GM12865 (cell line): ENCODE results near the gene PPM1H.

ENCODE experiments used
- DNase-seq: peaks from one replicate; pipeline ENCODE4 v3.0.0; 2010; ENCODE audit warnings: low read depth
- H3K4me3 ChIP-seq: 2 replicates; pipeline ENCODE4 v1.5.1; 2011; ENCODE audit warnings: mild to moderate bottlenecking, low read depth, low read length, control low read depth
- TF ChIP-seq, protein P1 (sequence below): IDR thresholded peaks from 2 replicates; pipeline ENCODE4 v1.5.1; 2011; ENCODE audit warnings: low read length, control low read depth, low read depth, inconsistent platforms; ENCODE audit not compliant: insufficient read depth; ENCODE audit errors: missing control alignments

PPM1H gene

DNA sequence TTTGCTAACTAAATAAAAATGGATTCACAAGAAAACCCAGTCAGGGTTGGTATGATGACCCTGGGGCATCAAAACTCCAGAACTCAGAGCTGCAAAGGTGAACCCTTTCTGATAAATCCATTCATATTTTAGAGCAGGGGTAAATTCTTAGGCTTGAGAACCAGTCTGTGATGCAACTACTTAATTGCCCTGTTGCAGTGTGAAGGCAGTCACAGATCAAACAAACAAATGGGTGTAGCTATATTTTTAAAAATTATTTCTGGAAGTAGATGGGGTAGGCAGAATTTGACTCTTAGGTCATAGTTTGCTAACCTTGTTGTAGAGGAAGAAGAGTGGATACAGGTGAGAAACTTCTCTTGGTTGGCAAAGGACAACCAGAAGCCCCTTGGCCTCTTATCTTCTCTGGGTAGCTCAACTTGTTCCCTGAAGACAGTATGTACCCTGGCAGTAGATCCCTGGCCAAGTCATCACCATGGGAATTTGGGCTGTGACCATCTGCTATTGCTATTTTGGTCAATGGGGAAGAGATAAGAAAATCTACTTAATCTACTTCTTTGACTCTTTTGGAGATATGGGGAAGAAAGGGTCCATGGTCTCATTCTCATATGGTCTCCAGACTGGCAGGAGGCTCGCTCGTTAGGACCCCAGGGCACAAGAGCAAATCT lies 216.1 kb downstream of the PPM1H start:
- DNase-seq = no peak
- TF ChIP-seq, protein P1, sequence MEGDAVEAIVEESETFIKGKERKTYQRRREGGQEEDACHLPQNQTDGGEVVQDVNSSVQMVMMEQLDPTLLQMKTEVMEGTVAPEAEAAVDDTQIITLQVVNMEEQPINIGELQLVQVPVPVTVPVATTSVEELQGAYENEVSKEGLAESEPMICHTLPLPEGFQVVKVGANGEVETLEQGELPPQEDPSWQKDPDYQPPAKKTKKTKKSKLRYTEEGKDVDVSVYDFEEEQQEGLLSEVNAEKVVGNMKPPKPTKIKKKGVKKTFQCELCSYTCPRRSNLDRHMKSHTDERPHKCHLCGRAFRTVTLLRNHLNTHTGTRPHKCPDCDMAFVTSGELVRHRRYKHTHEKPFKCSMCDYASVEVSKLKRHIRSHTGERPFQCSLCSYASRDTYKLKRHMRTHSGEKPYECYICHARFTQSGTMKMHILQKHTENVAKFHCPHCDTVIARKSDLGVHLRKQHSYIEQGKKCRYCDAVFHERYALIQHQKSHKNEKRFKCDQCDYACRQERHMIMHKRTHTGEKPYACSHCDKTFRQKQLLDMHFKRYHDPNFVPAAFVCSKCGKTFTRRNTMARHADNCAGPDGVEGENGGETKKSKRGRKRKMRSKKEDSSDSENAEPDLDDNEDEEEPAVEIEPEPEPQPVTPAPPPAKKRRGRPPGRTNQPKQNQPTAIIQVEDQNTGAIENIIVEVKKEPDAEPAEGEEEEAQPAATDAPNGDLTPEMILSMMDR = no peak

DNA sequence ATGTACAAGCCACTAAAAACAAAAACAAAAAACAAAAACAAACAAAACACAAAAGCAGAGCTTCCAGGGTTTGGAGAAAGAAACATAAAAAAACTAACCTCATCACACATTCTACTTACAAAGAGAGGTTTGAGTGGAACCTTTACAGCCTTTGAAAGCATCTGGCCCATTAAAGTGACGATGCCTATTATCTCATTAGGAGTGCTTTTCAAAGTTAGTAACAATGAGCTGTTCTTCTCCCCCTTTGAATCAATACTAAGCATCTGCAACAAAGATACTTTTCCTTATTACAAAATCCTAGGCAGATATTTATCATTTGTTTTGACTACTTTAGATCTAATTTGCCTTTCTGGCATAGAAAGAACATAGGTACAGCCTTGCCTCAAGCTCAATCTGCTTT lies 217.3 kb downstream of the PPM1H start:
- H3K4me3 ChIP-seq = no peak overlapping the region
- TF ChIP-seq, protein P1 = no peak
- no peak for DNase-seq

More for the DNA sequence above, 216.1 kb downstream of the PPM1H start:
- H3K4me3 ChIP-seq = no peak overlapping the region

DNA sequence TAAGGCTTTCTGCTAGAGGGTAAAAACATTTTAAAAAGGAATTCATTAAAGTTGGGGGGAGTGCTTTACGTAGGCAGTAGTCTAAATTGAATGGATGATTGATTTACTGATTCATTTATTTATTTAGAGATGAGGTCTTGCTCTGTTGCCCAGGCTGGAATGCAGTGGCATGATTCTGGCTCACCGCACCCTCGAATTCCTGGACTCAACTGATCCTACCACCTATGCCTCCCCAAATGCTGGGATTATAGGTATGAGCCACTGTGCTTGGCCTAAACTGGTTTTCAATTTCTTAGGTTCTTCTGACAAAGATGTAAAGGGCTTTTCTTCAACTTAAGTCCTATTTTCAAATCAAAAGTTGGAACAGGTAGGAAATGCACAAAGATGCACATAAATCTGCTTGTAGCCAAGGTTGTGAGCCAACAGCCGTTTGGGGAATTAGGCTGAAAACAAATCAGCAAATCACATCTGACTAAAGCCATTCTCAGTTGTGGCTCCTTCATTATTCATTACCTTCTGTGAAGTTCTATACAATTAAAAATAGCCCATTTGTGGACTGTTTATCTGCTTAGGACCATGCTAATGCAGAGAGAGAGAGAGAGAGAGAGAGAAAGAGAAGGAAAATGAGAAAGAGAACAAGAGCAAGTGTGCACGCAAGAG lies 218.0 kb downstream of the PPM1H start:
- no peak overlapping the region for H3K4me3 ChIP-seq
- TF ChIP-seq, protein P1 = no peak
- no peak for DNase-seq

DNA sequence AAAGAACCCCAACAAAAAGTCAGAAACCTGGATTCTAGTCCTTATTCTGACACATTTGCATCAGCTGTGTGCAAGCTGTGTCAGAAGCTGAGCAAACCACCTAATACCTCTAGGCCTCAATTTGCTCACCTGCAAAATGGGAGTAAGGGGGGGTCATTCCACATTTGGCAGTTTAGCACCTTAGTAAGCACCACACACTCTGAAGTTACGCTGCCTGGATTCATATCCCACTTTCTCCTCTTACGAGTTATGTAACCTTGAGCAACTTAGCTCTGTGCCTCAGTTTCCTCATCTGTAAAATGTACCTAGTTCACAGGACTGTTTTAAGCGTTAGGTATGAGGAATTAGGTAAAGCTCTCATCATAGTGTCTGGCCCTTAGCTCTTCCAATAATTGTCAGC lies 218.9 kb downstream of the PPM1H start:
- H3K4me3 ChIP-seq = no peak overlapping the region
- DNase-seq = no peak
- TF ChIP-seq, protein P1 = no peak

DNA sequence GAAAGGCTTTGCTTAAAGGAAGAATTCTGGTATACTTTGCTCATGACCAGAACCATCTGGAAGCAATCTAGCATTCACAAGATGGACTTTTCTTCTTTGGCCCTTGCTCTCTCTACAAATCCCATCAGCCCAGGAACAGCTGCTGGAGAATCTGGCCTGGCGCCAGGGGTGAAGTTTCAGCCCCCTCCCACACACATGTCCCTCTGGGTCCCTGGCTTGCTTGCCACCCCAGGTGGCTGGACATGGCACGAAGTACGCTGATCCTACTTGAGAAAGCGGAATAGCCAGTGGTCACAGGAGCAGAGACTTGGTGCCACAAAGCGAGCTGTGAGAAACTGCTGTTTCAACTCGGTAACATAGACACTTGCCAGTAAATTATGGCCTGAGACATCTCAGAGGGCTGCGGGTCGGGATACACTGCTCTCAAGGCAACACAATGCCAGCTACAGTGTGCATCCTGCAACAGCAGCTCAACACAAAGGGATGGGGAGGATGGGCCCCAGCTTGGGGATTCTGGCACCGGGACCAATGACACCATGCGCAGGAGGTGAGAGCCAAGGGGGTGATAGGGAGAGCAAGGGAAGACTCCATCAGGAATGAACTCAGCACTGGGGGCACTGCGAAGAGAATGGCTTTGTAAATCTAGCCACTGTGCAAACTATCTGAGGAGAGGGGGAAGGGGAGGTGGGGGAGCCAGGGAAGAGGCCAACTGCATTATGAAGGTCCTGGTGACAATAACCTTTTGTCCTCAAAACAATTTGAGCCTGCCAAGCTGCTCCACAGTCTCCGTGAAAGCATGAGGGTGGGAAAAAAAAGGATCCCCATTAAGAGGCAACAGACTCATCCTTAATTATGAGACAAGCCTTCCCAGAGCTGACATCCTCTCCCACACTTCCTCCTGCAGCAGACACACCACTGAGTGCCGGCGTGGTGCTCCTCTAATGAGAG lies 219.9 kb downstream of the PPM1H start:
- TF ChIP-seq, protein P1 = no peak
- H3K4me3 ChIP-seq = no peak overlapping the region
- DNase-seq = no peak

DNA sequence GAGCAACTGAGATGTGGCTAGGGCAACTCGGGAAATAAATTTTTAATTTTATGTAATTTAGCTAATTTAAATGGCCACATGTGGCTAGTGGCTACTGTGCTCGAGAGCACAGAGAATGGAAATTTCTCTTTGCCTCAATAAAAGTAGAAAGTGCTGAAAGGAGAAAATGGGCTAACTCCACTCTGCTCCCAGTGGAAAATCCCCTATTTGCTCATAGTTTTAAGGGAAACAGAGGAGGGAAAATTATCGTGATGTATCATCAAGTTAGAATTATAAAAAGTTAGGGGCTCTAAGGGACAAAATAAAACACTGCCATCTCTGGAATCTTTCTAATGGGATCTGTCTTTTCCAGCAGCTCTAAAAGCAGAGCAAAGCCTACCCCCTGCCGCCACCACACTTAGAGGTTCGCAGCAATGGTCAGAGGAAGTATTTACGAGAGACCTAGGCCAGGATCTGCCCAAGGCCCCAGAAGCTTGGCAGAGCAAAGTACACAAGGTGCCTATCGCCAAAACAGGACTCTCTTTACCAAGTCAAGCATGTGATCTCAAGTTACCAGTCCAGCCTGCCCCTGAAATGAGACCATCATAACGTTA lies 220.7 kb downstream of the PPM1H start:
- no peak for DNase-seq
- TF ChIP-seq, protein P1 = no peak
- no peak overlapping the region for H3K4me3 ChIP-seq
